Psoas muscle (tissue), 8 donors: ENCODE data around the gene ZNF699. TPM values are rescaled to one million over a fixed set of nuclear protein-coding genes. Genes with fewer than 3 reads are reported as not detected.
A peak's percentile ranks its signal among the peaks of the same experiment; 100 is the strongest.

Experiments used
- ATAC-seq, 4 donors: fragments of 200-7000 bp; cut with Tn5 transposase; one replicate each; pipeline ENCODE4 v1.9.1; 2020; ENCODE audit warnings: moderate library complexity in 3 of 4, mild to moderate bottlenecking in 2 of 4
- DNase-seq, 2 donors: peaks; one replicate each; pipeline ENCODE4 v3.0.0-alpha.2; 2020
- H3K27ac ChIP-seq: fragments of 200-600 bp; one replicate; pipeline ENCODE4 v1.8.0; 2022
- H3K27me3 ChIP-seq, 3 donors: fragments of 200-600 bp in 1 of 3; one replicate each; pipeline versions ENCODE4 v1.6.1 to v1.8.0; 2013 to 2022; ENCODE audit warnings: low read length in 2 of 3, mild to moderate bottlenecking in 2 of 3, moderate library complexity in 1 of 3; ENCODE audit not compliant: insufficient read depth in 3 of 3
- H3K36me3 ChIP-seq, 2 donors: fragments of 200-600 bp in 1 of 2; one replicate each; pipeline versions ENCODE4 v1.6.1 to v1.8.0; 2013 to 2022; ENCODE audit warnings: low read depth in 1 of 2, mild to moderate bottlenecking in 1 of 2, moderate library complexity in 1 of 2; ENCODE audit not compliant: insufficient read depth in 1 of 2
- H3K4me1 ChIP-seq: fragments of 200-600 bp; one replicate; pipeline ENCODE4 v1.8.0; 2022
- H3K4me3 ChIP-seq: fragments of 200-600 bp; one replicate; pipeline ENCODE4 v1.8.0; 2022; ENCODE audit warnings: mild to moderate bottlenecking
- H3K9me3 ChIP-seq: fragments of 200-600 bp; one replicate; pipeline ENCODE4 v1.8.0; 2022
- CTCF ChIP-seq: fragments of 200-600 bp; IDR thresholded peaks from one replicate; pipeline ENCODE4 v1.8.0; 2022; ENCODE audit warnings: antibody characterized with exemption
- WGBS, 3 donors: extraction: QIAGEN DNeasy Blood & Tissue Kit; methylation state at CpG; one replicate each; pipeline versions ENCODE4 v1.1.6 to v1.1.7; 2013; 5-methylcytosine and 5-hydroxymethylcytosine counted together
- intact Hi-C, 2 donors: fragments of 100-400 bp; cut with DNase I; formaldehyde crosslinking; loops; one replicate each; pipeline versions ENCODE4 v1.11.0 to v1.14.2; 2022
- long read RNA-seq, 2 donors: library from polyadenylated mRNA; unstranded; transcript quantifications; one replicate each; pipeline ENCODE4 v2.0.0, GENCODE V29; 2021
- polyA plus RNA-seq, 3 donors: library from polyadenylated mRNA; stranded (reverse); fragments of 200-250 nt; gene quantifications; one replicate each; pipeline ENCODE4 v1.2.3, GENCODE V29; 2013
- total RNA-seq, 4 donors: library from RNA; stranded (reverse); fragmentation: NEBNext Ultra II Directional in 2 of 4; extraction: Animal tissue kit (Norgen Biotek cat#: 25700) in 2 of 4; gene quantifications; one replicate each; pipeline versions ENCODE4 v1.2.1 to v1.2.4, GENCODE V29; 2021 to 2023
- donor health status: healthy with polysubstance abuse.
- donor health status: DM: no; HTN: no; CAD: no; lungs with moderate emphysema.
- donor health status: Bipolar disorder and iron deficiency.
- donor health status: healthy.
- donor health status: DM: yes; HTN: yes; CAD: no.
- donor health status: DM: no; HTN: no; CAD: no.
- donor health status: DM: no; HTN: no; CAD: no.
- donor health status: DM: yes; HTN: yes; CAD: no.

ZNF699 gene
- total RNA-seq, result 1 to 10 TPM; 1.5 to 2.9 (median 2.4) TPM
- 1 to 10 TPM in 2 of 3 donors, under 1 TPM in 1; 0.15 to 1.8 (median 1.0) TPM for polyA plus RNA-seq
- long read RNA-seq, donor 1, result 0 reads
- long read RNA-seq, donor 2, partial matches to known transcripts, result 1 of 3 reads
- long read RNA-seq, donor 2, other reads (novel, unspliced or antisense), result 1 of 3 reads

DNA sequence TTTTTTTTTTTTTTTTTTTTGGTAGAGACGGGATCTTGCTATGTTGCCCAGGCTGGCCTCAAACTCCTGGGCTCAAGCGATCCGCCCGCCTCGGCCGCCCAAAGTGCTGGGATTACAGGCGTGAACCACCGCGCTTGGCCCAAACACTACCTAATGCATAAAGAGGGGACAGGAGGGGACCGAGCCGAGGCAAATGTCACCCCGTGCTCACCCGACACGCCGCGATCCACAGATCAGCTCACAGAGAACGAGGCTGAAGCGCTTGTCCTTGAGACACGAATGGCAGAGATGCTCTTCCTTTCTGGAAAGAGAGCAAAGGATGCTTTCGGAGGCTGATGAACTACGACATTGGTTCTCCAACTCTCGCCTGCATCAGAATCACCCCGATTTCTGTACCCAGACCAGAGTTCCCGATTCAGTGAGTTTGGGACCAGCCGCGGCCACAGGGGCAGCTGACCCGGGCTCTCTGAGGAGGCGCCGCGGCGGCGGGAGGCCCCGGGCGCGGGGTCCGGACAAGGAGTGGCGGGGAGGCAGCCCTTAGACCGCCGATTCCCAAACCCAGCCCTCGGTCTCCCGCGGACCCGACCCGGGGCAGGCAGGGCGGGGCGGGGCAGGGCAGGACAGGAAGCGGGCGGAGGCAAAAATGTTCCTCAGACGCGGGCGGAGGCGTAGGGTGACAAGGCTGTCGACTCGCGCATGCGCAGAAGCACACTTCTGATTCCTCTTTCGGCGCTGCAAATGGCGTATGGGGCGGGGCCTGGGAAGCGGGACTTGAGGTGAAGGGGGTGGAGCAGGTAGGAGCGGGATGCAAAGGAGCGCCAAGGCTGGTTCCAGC is at the start of gene ZNF699:
TSS of gene ZNF699 (minus strand) at position 700 of the 835 bp plus-strand sequence. CDS start 4,719 bp downstream, outside the sequence.
- H3K27me3 ChIP-seq, result no peaks in the 10 kb centered on the region
- peaks cover 12% of the 10 kb centered on the region for H3K9me3 ChIP-seq
- DNase-seq (peak; percentile 99), ATAC-seq (peak; percentile 98 to 100 (median 99))
- peaks cover 10% of the 10 kb centered on the region for H3K4me1 ChIP-seq
- peak within 1 kb of the TSS; percentile 81 for H3K4me3 ChIP-seq
- intact Hi-C loops, result no loop called here
- TF ChIP-seq CTCF, result no peak
- peak within 1 kb of the TSS; percentile 87 for H3K27ac ChIP-seq
- peaks cover 4 to 12% of the 10 kb centered on the region in 2 donors for H3K36me3 ChIP-seq
- 0 to 1% (median 0%) methylated on average over 55 to 63 of the region's 63 CpGs for WGBS, 3 donors

DNA sequence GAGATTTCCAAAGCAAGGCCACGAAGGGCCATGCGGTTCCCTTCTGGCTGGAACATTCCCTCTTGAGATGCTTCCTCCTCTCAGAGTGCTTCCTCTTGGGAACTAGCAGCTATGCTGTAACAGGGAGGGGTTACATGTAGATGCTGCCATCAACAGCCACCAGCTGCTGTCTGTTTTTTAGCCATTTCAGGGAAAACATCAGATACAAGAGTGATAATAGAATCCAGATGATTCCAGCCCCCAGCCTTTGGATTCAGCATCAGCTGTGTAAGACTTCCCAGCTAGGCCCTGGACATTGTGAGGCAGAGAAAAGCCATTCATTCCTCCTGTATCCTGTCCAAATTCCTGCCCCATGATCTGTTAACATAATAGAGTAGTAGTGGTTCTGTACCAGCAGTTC is 45.0 kb upstream of the ZNF699 start:
- Histone ChIP-seq H3K27ac (no peak overlapping the region), H3K9me3 (peaks cover 61% of the 10 kb centered on the region), H3K4me1 (no peaks in the 10 kb centered on the region), H3K36me3 (no peaks in the 10 kb centered on the region), H3K27me3 (no peaks in the 10 kb centered on the region), H3K4me3 (no peak overlapping the region)
- no peak for DNase-seq
- intact Hi-C loops, result no loop called here
- 91 to 94% (median 91%) methylated on average over 2 of the region's 2 CpGs for WGBS, 3 donors
- no peak for ATAC-seq
- no peak for TF ChIP-seq CTCF

DNA sequence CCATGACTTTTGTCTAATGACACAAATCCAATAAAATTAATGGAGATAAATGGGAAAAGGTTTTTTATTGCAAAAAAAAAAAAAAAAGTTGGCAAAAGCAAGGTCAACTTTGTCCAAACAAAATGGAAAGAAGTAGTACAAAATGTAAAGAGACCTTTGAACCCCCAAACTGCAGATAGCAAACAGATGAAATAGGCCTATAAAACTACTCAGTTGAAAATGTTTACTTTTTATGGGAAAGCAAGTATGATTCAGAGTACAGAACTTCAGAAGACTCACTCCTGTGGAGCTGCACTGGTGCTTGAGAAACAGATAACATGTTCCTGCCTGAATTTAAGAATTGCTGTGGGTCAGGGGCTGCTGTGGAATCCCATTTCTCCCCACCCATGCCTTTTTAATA is 43.4 kb upstream of the ZNF699 start:
- peaks cover 75% of the 10 kb centered on the region for H3K9me3 ChIP-seq
- intact Hi-C loops, result no loop called here
- no peak for DNase-seq
- no peak for TF ChIP-seq CTCF
- no peaks in the 10 kb centered on the region for H3K27me3 ChIP-seq
- H3K36me3 ChIP-seq, result no peaks in the 10 kb centered on the region
- no peak for ATAC-seq
- no peak overlapping the region for H3K4me3 ChIP-seq
- no peaks in the 10 kb centered on the region for H3K4me1 ChIP-seq
- no peak overlapping the region for H3K27ac ChIP-seq

GRCh38 chr19:9352505-9352904 is 42.9 kb upstream of the ZNF699 start:
- DNase-seq, result no peak
- Histone ChIP-seq H3K27ac (no peak overlapping the region), H3K4me3 (no peak overlapping the region), H3K27me3 (no peaks in the 10 kb centered on the region), H3K9me3 (peaks cover 74% of the 10 kb centered on the region), H3K36me3 (no peaks in the 10 kb centered on the region), H3K4me1 (no peaks in the 10 kb centered on the region)
- intact Hi-C loops, result no loop called here
- 98 to 100% (median 98%) methylated on average over 2 of the region's 2 CpGs for WGBS, 3 donors
- no peak for ATAC-seq
- TF ChIP-seq CTCF, result no peak
